GM04504 (cell line): Measurements from ENCODE around the gene PES1.
"Not testable (repeated sequence)": the region's sequence is repeated elsewhere in the genome, so short reads cannot be mapped to it uniquely, and the experiment has no call there.

Experiments
- DNase-seq: peaks from one replicate; pipeline ENCODE4 v3.0.0-alpha.2; 2012; ENCODE audit warnings: low read depth

PES1 gene

GRCh38 chr22:30607939-30608338 is 16.2 kb upstream of the PES1 start:
- no peak for DNase-seq

GRCh38 chr22:30607300-30607930 is 15.7 kb upstream of the PES1 start:
- no peak for DNase-seq

- DNase-seq, result no peak
Observed at GRCh38 chr22:30606455-30607299, 15.0 kb upstream of the PES1 start, which contains the start of gene TCN2. TSS of gene TCN2 (plus strand) at chr22:30607174. CDS start at chr22:30607332, 158 bp downstream.

GRCh38 chr22:30605449-30606110 is 13.9 kb upstream of the PES1 start:
- no peak for DNase-seq

- no peak for DNase-seq
Observed at GRCh38 chr22:30604723-30605122, 13.0 kb upstream of the PES1 start.

GRCh38 chr22:30603801-30604200 is 12.1 kb upstream of the PES1 start:
- DNase-seq, result no peak

- DNase-seq, result no peak
Observed at GRCh38 chr22:30602049-30602448, 10.3 kb upstream of the PES1 start.

GRCh38 chr22:30601464-30601863 is 9.8 kb upstream of the PES1 start:
- no peak for DNase-seq

GRCh38 chr22:30600921-30601320 is 9.2 kb upstream of the PES1 start:
- no peak for DNase-seq

GRCh38 chr22:30598986-30599385 is 7.3 kb upstream of the PES1 start:
- DNase-seq, result no peak

GRCh38 chr22:30596886-30597285 is 5.2 kb upstream of the PES1 start:
- no peak for DNase-seq

GRCh38 chr22:30596199-30596598 is 4.5 kb upstream of the PES1 start:
- no peak for DNase-seq

GRCh38 chr22:30592360-30592713 is 627 bp upstream of the PES1 start:
- DNase-seq, result not testable (repeated sequence)

GRCh38 chr22:30591191-30591587 is 521 bp downstream of the PES1 start:
- no peak for DNase-seq

GRCh38 chr22:30586414-30586813 is 5.3 kb downstream of the PES1 start:
- DNase-seq, result no peak

- no peak for DNase-seq
Observed at GRCh38 chr22:30584441-30584840, 7.3 kb downstream of the PES1 start.

GRCh38 chr22:30582788-30583545 is 8.7 kb downstream of the PES1 start:
- no peak for DNase-seq

GRCh38 chr22:30582051-30582450 is 9.7 kb downstream of the PES1 start:
- DNase-seq, result no peak

- DNase-seq, result no peak
Observed at GRCh38 chr22:30580896-30581295, 10.8 kb downstream of the PES1 start.

GRCh38 chr22:30578481-30578880 is 13.2 kb downstream of the PES1 start:
- no peak for DNase-seq

GRCh38 chr22:30575859-30576258 is 15.9 kb downstream of the PES1 start:
- DNase-seq, result no peak

- DNase-seq, result peak; percentile 12
Observed at GRCh38 chr22:30574997-30575671, 16.6 kb downstream of the PES1 start.
